ENCODE data around the gene FOXF2. TPM values are rescaled to one million over a fixed set of nuclear protein-coding genes. Genes with fewer than 3 reads are reported as not detected.
A peak's percentile ranks its signal among the peaks of the same experiment; 100 is the strongest.

The FOXF2 gene
- total RNA-seq (2021; fragmentation: NEBNext Ultra II Directional; extraction: Animal tissue kit (Norgen Biotek cat#: 25700)): 10 to 100 TPM; 15.4 to 31.8 (median 29.5) TPM
- long read RNA-seq, partial matches to known transcripts: 1 of 1 reads
- long read RNA-seq, other reads (novel, unspliced or antisense): 0 of 1 reads

DNA sequence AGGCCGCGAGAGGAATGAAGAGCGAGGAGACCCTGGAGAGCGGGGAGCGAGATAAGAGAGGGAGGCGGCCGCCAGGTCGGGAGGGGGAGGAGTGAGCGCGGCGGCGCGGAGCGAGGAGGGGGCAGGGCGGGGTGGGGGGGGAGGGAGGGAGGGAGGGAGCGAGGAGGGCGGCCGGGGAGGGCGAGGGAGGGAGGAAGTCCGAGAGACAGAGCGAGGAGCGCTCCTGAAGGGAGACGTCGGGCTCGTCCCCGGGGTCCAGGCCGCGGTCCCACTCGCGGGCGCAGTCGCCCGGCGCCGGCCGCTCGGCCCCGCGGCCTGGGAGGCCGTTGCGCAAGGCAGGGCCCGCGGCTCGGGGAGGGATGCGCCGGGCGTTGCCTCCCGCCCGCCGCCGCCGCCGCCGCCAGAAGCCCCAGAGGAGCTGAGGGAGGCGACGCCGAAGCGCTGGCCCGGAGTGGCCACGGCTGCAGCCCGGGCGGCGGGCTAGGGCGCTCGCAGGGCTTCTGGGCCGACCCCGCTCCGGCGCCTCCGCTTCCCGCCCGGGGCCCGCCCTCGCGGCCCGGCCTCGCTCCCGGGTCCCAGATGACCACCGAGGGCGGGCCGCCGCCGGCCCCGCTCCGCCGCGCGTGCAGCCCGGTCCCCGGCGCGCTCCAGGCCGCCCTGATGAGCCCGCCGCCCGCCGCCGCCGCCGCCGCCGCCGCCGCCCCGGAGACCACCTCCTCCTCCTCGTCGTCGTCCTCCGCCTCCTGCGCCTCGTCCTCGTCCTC lies at the start of gene FOXF2:
Gene FOXF2, plus strand, starts transcription at position 208 of the 764 bp plus-strand sequence. Its CDS starts 372 bp downstream, at position 580.
- no peaks in the 10 kb centered on the region for H3K9me3 Mint-ChIP-seq
- H3K36me3 Mint-ChIP-seq (ENCODE audit: low read depth): peaks cover 18% of the 10 kb centered on the region
- H3K4me3 Mint-ChIP-seq: peak within 1 kb of the TSS; percentile 93
- TF ChIP-seq, protein P1, sequence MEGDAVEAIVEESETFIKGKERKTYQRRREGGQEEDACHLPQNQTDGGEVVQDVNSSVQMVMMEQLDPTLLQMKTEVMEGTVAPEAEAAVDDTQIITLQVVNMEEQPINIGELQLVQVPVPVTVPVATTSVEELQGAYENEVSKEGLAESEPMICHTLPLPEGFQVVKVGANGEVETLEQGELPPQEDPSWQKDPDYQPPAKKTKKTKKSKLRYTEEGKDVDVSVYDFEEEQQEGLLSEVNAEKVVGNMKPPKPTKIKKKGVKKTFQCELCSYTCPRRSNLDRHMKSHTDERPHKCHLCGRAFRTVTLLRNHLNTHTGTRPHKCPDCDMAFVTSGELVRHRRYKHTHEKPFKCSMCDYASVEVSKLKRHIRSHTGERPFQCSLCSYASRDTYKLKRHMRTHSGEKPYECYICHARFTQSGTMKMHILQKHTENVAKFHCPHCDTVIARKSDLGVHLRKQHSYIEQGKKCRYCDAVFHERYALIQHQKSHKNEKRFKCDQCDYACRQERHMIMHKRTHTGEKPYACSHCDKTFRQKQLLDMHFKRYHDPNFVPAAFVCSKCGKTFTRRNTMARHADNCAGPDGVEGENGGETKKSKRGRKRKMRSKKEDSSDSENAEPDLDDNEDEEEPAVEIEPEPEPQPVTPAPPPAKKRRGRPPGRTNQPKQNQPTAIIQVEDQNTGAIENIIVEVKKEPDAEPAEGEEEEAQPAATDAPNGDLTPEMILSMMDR (IDR thresholded peaks at IDR 0.05): no peak
- peaks cover 16% of the 10 kb centered on the region for H3K27me3 Mint-ChIP-seq (ENCODE audit: insufficient read depth)
- peaks cover 47% of the 10 kb centered on the region for H3K4me1 Mint-ChIP-seq (ENCODE audit: low read depth)
- DNase-seq: no peak
- H3K27ac Mint-ChIP-seq: peak within 1 kb of the TSS; percentile 88

DNA sequence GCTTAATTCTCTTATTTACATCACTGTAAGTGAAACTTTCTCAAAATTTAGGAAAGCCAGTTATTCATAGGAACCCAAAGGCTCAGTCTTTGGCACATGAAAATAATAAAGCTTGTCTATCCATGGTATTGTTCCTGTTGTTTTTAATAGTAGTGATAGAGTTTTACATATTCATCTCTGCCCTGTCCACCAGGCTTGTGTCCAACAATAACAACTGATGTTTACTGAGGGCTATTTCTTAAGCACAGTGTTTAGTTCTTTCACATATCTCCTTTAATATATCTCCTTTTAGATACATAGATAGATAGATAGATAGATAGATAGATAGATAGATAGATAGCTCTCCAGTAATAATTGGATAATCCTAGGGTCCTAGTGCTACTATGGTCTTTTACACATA lies 43.3 kb upstream of the FOXF2 start:
- no peak for DNase-seq
- H3K9me3 Mint-ChIP-seq: peaks cover 21% of the 10 kb centered on the region
- H3K4me1 Mint-ChIP-seq (ENCODE audit: low read depth): peaks cover 15% of the 10 kb centered on the region
- peaks cover 9% of the 10 kb centered on the region for H3K27me3 Mint-ChIP-seq (ENCODE audit: insufficient read depth)
- TF ChIP-seq, protein P1 (IDR thresholded peaks at IDR 0.05): no peak
- no peak overlapping the region for H3K27ac Mint-ChIP-seq
- peaks cover 20% of the 10 kb centered on the region for H3K36me3 Mint-ChIP-seq (ENCODE audit: low read depth)
- no peak overlapping the region for H3K4me3 Mint-ChIP-seq

DNA sequence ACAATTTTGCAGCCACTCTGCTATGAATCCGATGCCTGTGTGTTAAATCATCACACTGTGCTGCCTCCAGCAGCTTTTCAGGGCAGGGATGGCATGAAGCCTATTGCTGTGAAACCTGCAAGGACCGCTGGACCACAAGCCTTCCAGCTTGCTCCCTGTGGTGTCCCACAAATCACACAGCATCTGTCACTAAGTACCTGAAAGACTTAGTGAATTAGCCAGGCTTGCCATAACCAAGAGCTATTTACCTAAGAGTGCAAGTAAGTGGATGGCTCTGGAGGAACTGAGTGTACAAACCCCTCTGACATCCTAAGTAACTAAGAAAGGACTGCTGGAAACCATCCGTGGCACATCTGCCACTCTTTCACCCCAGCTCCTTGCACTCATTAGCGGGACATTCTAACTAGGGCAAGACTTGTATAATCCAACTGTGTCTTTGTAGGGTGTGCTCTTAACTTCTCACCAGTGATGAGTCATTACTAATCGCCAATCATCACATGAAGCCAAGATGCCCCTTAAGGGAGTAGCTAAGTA lies 42.8 kb upstream of the FOXF2 start:
- peaks cover 9% of the 10 kb centered on the region for H3K27me3 Mint-ChIP-seq (ENCODE audit: insufficient read depth)
- no peak overlapping the region for H3K27ac Mint-ChIP-seq
- no peak for DNase-seq
- H3K9me3 Mint-ChIP-seq: peaks cover 26% of the 10 kb centered on the region
- TF ChIP-seq, protein P1 (IDR thresholded peaks at IDR 0.05): no peak
- no peak overlapping the region for H3K4me3 Mint-ChIP-seq
- H3K36me3 Mint-ChIP-seq (ENCODE audit: low read depth): peaks cover 25% of the 10 kb centered on the region
- peaks cover 15% of the 10 kb centered on the region for H3K4me1 Mint-ChIP-seq (ENCODE audit: low read depth)

DNA sequence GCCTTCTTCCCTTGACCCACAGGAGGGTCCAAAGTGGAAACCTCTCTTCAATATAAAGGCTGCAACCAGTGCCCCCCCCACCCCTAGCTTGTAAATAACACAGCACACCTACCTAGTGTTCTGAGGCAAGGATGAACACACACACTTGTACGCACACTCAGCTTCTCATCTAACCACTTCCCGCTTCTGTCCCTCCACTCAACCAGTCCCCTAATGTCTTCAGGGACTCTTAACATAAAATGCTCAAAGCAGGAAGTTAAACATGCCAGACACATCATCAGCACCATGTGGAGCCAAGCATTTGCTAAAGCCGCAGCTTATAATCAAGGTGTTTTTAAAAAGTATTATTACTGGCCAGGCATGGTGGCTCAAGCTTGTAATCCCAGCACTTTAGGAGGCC lies 42.2 kb upstream of the FOXF2 start:
- DNase-seq: no peak
- H3K9me3 Mint-ChIP-seq: peaks cover 32% of the 10 kb centered on the region
- peaks cover 15% of the 10 kb centered on the region for H3K4me1 Mint-ChIP-seq (ENCODE audit: low read depth)
- no peak overlapping the region for H3K27ac Mint-ChIP-seq
- TF ChIP-seq, protein P1 (IDR thresholded peaks at IDR 0.05): no peak
- H3K4me3 Mint-ChIP-seq: no peak overlapping the region
- peaks cover 8% of the 10 kb centered on the region for H3K27me3 Mint-ChIP-seq (ENCODE audit: insufficient read depth)
- H3K36me3 Mint-ChIP-seq (ENCODE audit: low read depth): peaks cover 29% of the 10 kb centered on the region

DNA sequence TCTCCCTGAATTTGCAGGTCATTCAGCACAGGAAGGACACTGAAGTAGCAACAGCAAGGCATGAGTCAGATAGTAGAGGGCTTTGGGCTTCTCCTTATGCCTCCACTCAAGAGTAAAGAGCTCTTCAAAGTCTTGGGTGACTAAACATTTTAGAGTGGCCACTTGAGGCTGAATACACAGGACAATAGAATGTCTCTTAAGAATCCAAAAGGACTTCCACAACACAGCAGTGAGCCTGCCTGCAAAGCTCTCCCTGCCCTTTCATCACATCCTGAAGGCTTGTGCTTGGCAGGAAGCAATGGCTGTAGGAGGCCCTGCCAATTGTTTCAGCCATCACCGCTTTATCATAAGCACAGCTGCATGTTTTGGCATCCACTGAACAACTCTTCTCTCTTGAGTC lies 40.7 kb upstream of the FOXF2 start:
- Mint-ChIP-seq H3K9me3 (peaks cover 44% of the 10 kb centered on the region), H3K4me1 (ENCODE audit: low read depth) (peaks cover 15% of the 10 kb centered on the region), H3K36me3 (ENCODE audit: low read depth) (peaks cover 28% of the 10 kb centered on the region), H3K4me3 (no peak overlapping the region), H3K27ac (no peak overlapping the region), H3K27me3 (ENCODE audit: insufficient read depth) (peaks cover 8% of the 10 kb centered on the region)
- DNase-seq: no peak
- TF ChIP-seq, protein P1 (IDR thresholded peaks at IDR 0.05): no peak
